Measurements from ENCODE around the gene PLCB1.

Gene PLCB1

GRCh38 chr20:8735014-8735413 lies 602.9 kb downstream of the PLCB1 start:
- H2AFZ ChIP-seq (ENCODE audit: low read length) = no peak overlapping the region
- H4K20me1 ChIP-seq (ENCODE audit: insufficient read depth, low read length, poor library complexity, severe bottlenecking) = no peaks in the 10 kb centered on the region
- no peak overlapping the region for H3K4me2 ChIP-seq (ENCODE audit: low read depth, low read length, poor library complexity, severe bottlenecking)
- no peaks in the 10 kb centered on the region for H3K4me1 ChIP-seq (ENCODE audit: insufficient read depth, low read length, poor library complexity, severe bottlenecking)
- H3K9ac ChIP-seq (ENCODE audit: low read depth, low read length, poor library complexity, severe bottlenecking) = no peak overlapping the region
- TF ChIP-seq CTCF (conservative IDR thresholded peaks at IDR 0.05; ENCODE audit: low read length) = no peak
- TF ChIP-seq EZH2phosphoT487 (IDR thresholded peaks at IDR 0.05; ENCODE audit: borderline replicate concordance) = no peak
- H3K36me3 ChIP-seq (ENCODE audit: insufficient read depth, low read length) = no peaks in the 10 kb centered on the region
- H3F3A ChIP-seq (ENCODE audit: low read depth) = no peaks in the 10 kb centered on the region
- H3K27me3 ChIP-seq (ENCODE audit: insufficient read depth, low read length, poor library complexity, severe bottlenecking) = no peaks in the 10 kb centered on the region
- no peaks in the 10 kb centered on the region for H3K9me2 ChIP-seq (replicated peaks; ENCODE audit: low read depth, low read length)
- H3K79me2 ChIP-seq (ENCODE audit: insufficient read depth, low read length) = no peaks in the 10 kb centered on the region
- H3K9me3 ChIP-seq (ENCODE audit: insufficient read depth, low read depth, low read length) = 0 out of 2 replicates have a peak, but pooled peaks cover 6% of the 10 kb centered on the region
- no peak overlapping the region for H3K4me3 ChIP-seq (ENCODE audit: low read length, poor library complexity, severe bottlenecking)

- no peak for TF ChIP-seq EZH2phosphoT487 (IDR thresholded peaks at IDR 0.05; ENCODE audit: borderline replicate concordance)
- no peak for TF ChIP-seq CTCF (conservative IDR thresholded peaks at IDR 0.05; ENCODE audit: low read length)
- H3F3A ChIP-seq (ENCODE audit: low read depth) = no peaks in the 10 kb centered on the region
- no peaks in the 10 kb centered on the region for H4K20me1 ChIP-seq (ENCODE audit: insufficient read depth, low read length, poor library complexity, severe bottlenecking)
Observed at GRCh38 chr20:8735674-8736073, 603.6 kb downstream of the PLCB1 start.

GRCh38 chr20:8740265-8740664 lies 608.2 kb downstream of the PLCB1 start:
- Histone ChIP-seq H3K36me3 (ENCODE audit: insufficient read depth, low read length) (peaks cover 6% of the 10 kb centered on the region; the same call in 1 of the 2 replicates), H3K4me2 (ENCODE audit: low read depth, low read length, poor library complexity, severe bottlenecking) (no peak overlapping the region)

More at GRCh38 chr20:8735674-8736073, 603.6 kb downstream of the PLCB1 start:
- H3K27me3 ChIP-seq (ENCODE audit: insufficient read depth, low read length, poor library complexity, severe bottlenecking) = no peaks in the 10 kb centered on the region
- H3K9me2 ChIP-seq (replicated peaks; ENCODE audit: low read depth, low read length) = no peaks in the 10 kb centered on the region
- 0 out of 2 replicates have a peak, but pooled peaks cover 6% of the 10 kb centered on the region for H3K9me3 ChIP-seq (ENCODE audit: insufficient read depth, low read depth, low read length)
- no peaks in the 10 kb centered on the region; the same call in 1 of the 2 replicates for H3K36me3 ChIP-seq (ENCODE audit: insufficient read depth, low read length)
- no peak overlapping the region for H2AFZ ChIP-seq (ENCODE audit: low read length)
- no peak overlapping the region for H3K4me2 ChIP-seq (ENCODE audit: low read depth, low read length, poor library complexity, severe bottlenecking)
- no peak overlapping the region for H3K4me3 ChIP-seq (ENCODE audit: low read length, poor library complexity, severe bottlenecking)
- no peaks in the 10 kb centered on the region for H3K79me2 ChIP-seq (ENCODE audit: insufficient read depth, low read length)
- H3K9ac ChIP-seq (ENCODE audit: low read depth, low read length, poor library complexity, severe bottlenecking) = no peak overlapping the region
- no peaks in the 10 kb centered on the region for H3K4me1 ChIP-seq (ENCODE audit: insufficient read depth, low read length, poor library complexity, severe bottlenecking)

More at GRCh38 chr20:8740265-8740664, 608.2 kb downstream of the PLCB1 start:
- no peaks in the 10 kb centered on the region for H3K4me1 ChIP-seq (ENCODE audit: insufficient read depth, low read length, poor library complexity, severe bottlenecking)
- no peaks in the 10 kb centered on the region for H3K27me3 ChIP-seq (ENCODE audit: insufficient read depth, low read length, poor library complexity, severe bottlenecking)
- no peak for TF ChIP-seq CTCF (conservative IDR thresholded peaks at IDR 0.05; ENCODE audit: low read length)
- TF ChIP-seq EZH2phosphoT487 (IDR thresholded peaks at IDR 0.05; ENCODE audit: borderline replicate concordance) = no peak
- H2AFZ ChIP-seq (ENCODE audit: low read length) = no peak overlapping the region
- H4K20me1 ChIP-seq (ENCODE audit: insufficient read depth, low read length, poor library complexity, severe bottlenecking) = no peaks in the 10 kb centered on the region
- no peaks in the 10 kb centered on the region for H3F3A ChIP-seq (ENCODE audit: low read depth)
- no peaks in the 10 kb centered on the region for H3K79me2 ChIP-seq (ENCODE audit: insufficient read depth, low read length)
- no peak overlapping the region for H3K4me3 ChIP-seq (ENCODE audit: low read length, poor library complexity, severe bottlenecking)
- no peaks in the 10 kb centered on the region for H3K9me2 ChIP-seq (replicated peaks; ENCODE audit: low read depth, low read length)
- 0 out of 2 replicates have a peak, but pooled peaks cover 6% of the 10 kb centered on the region for H3K9me3 ChIP-seq (ENCODE audit: insufficient read depth, low read depth, low read length)
- H3K9ac ChIP-seq (ENCODE audit: low read depth, low read length, poor library complexity, severe bottlenecking) = no peak overlapping the region
